Neural cell (in vitro differentiated cells): ENCODE measurements around the gene TSPAN9. TPM values are rescaled to one million over a fixed set of nuclear protein-coding genes. Genes with fewer than 3 reads are reported as not detected.

Source experiments
- H2AFZ ChIP-seq: fragments of 200-600, 300-800 bp; sonication (generic), shearing (Covaris generic); 2 replicates; pipeline ENCODE4 v1.6.0; 2014; ENCODE audit warnings: low read depth, mild to moderate bottlenecking, antibody characterized with exemption, low read length, moderate library complexity
- H3F3A ChIP-seq: fragments of 200-600 bp; shearing (Covaris generic); 2 replicates; pipeline ENCODE4 v1.6.1; 2016; ENCODE audit warnings: mild to moderate bottlenecking, moderate library complexity, mixed read lengths, antibody characterized with exemption, low read length; ENCODE audit not compliant: insufficient read depth, poor library complexity, severe bottlenecking
- H3K27ac ChIP-seq: fragments of 200-600, 300-800 bp; sonication (generic), shearing (Covaris generic); 2 replicates; pipeline ENCODE4 v1.5.1; 2014; ENCODE audit warnings: mild to moderate bottlenecking, low read length, moderate library complexity
- H3K27me3 ChIP-seq: fragments of 300-800, 200-600 bp; sonication (generic), shearing (Covaris generic); 2 replicates; pipeline ENCODE4 v1.6.0; 2014; ENCODE audit warnings: mild to moderate bottlenecking, low read depth, low read length, moderate library complexity; ENCODE audit not compliant: insufficient read depth
- H3K36me3 ChIP-seq: fragments of 300-800, 200-600 bp; sonication (generic), shearing (Covaris generic); 2 replicates; pipeline ENCODE4 v1.5.1; 2014; ENCODE audit warnings: mild to moderate bottlenecking, antibody characterized with exemption, low read length, moderate library complexity; ENCODE audit not compliant: insufficient read depth
- H3K4me2 ChIP-seq: fragments of 300-800, 200-600 bp; sonication (generic), shearing (Covaris generic); 2 replicates; pipeline ENCODE4 v1.6.0; 2014; ENCODE audit warnings: mild to moderate bottlenecking, low read length
- H3K4me3 ChIP-seq: fragments of 300-800, 200-600 bp; sonication (generic), shearing (Covaris generic); 2 replicates; pipeline ENCODE4 v1.5.1; 2014; ENCODE audit warnings: mild to moderate bottlenecking, low read length, moderate library complexity
- H3K79me2 ChIP-seq: fragments of 200-600 bp; shearing (Covaris generic); replicated peaks from 2 replicates; pipeline ENCODE4 v1.6.0; 2014; ENCODE audit warnings: mild to moderate bottlenecking, low read length, moderate library complexity; ENCODE audit not compliant: insufficient read depth
- H3K9ac ChIP-seq: fragments of 300-800, 200-600 bp; sonication (generic), shearing (Covaris generic); 2 replicates; pipeline ENCODE4 v1.6.1; 2016; ENCODE audit warnings: mild to moderate bottlenecking, low read length, mixed read lengths
- H3K9me2 ChIP-seq: fragments of 200-600 bp; shearing (Covaris generic); 2 replicates; pipeline ENCODE4 v1.6.1; 2016; ENCODE audit warnings: mild to moderate bottlenecking, low read length, mixed read lengths; ENCODE audit not compliant: insufficient read depth
- H3K9me3 ChIP-seq: fragments of 200-600, 300-800 bp; sonication (generic), shearing (Covaris generic); 2 replicates; pipeline ENCODE4 v1.6.1; 2016; ENCODE audit warnings: mild to moderate bottlenecking, mixed run types, low read length, moderate library complexity, mixed read lengths
- H4K20me1 ChIP-seq: fragments of 200-600 bp; shearing (Covaris generic); 2 replicates; pipeline ENCODE4 v1.6.1; 2016; ENCODE audit warnings: mild to moderate bottlenecking, mixed run types; ENCODE audit not compliant: insufficient read depth
- CTCF ChIP-seq: fragments of 450-650 bp; IDR thresholded peaks from 2 replicates; pipeline ENCODE4 v1.5.1; 2014; ENCODE audit warnings: antibody characterized with exemption, mild to moderate bottlenecking, moderate library complexity; ENCODE audit not compliant: poor library complexity, severe bottlenecking
- EP300 ChIP-seq: fragments of 450-650 bp; conservative IDR thresholded peaks from 2 replicates; pipeline ENCODE4 v1.6.1; 2014; ENCODE audit warnings: antibody characterized with exemption, mild to moderate bottlenecking, moderate library complexity; ENCODE audit not compliant: poor library complexity, severe bottlenecking
- EZH2 ChIP-seq: fragments of 200-600, 300-800 bp; shearing (Covaris generic), sonication (generic); IDR thresholded peaks from 2 replicates; pipeline ENCODE4 v1.6.1; 2014; ENCODE audit warnings: antibody characterized with exemption, low read length, borderline replicate concordance, mild to moderate bottlenecking; ENCODE audit not compliant: insufficient read depth, poor library complexity, severe bottlenecking
- MXI1 ChIP-seq: fragments of 450-650 bp; conservative IDR thresholded peaks from 2 replicates; pipeline ENCODE4 v1.6.1; 2014; ENCODE audit warnings: antibody characterized with exemption, mild to moderate bottlenecking; ENCODE audit not compliant: poor library complexity, severe bottlenecking
- POLR2AphosphoS5 ChIP-seq: IDR thresholded peaks from 2 replicates; pipeline ENCODE4 v1.6.1; 2012
- RAD21 ChIP-seq: fragments of 450-650 bp; conservative IDR thresholded peaks from 2 replicates; pipeline ENCODE4 v1.6.1; 2014; ENCODE audit warnings: antibody characterized with exemption, mild to moderate bottlenecking, moderate library complexity
- SMC3 ChIP-seq: fragments of 450-650 bp; conservative IDR thresholded peaks from 2 replicates; pipeline ENCODE4 v1.6.1; 2014; ENCODE audit warnings: antibody characterized with exemption, mild to moderate bottlenecking, moderate library complexity; ENCODE audit not compliant: poor library complexity
- TAF1 ChIP-seq: IDR thresholded peaks from 2 replicates; pipeline ENCODE4 v1.6.1; 2012; ENCODE audit warnings: low read depth
- polyA minus RNA-seq: library from RNA; depleted of rRNA, polyadenylated mRNA; stranded (reverse); fragments of >200 nt; gene quantifications from 2 replicates; pipeline ENCODE4 v1.2.3, GENCODE V29; 2014
- polyA plus RNA-seq: library from polyadenylated mRNA; depleted of rRNA; stranded (reverse); fragments of >200 nt; gene quantifications from 2 replicates; pipeline ENCODE4 v1.2.3, GENCODE V29; 2014
- TF ChIP-seq, protein P1 (sequence below): IDR thresholded peaks from 2 replicates; pipeline ENCODE4 v1.6.1; 2012; ENCODE audit warnings: borderline replicate concordance

TSPAN9 gene
- polyA plus RNA-seq (10.7 and 11.9 TPM in 2 replicates), polyA minus RNA-seq (16.4 and 21.4 TPM in 2 replicates)

GRCh38 chr12:3076730-3077571 is at the start of gene TSPAN9:
Gene TSPAN9 (plus strand): TSS chr12:3077379. CDS start chr12:3201194, 123,815 bp downstream.
- peak within 1 kb of the TSS; percentile 87 for H3K4me3 ChIP-seq
- TF ChIP-seq RAD21 (peak; percentile 11), EZH2 (no peak), CTCF (peak; percentile 15)
- no peak within 1 kb of the TSS for H3K27ac ChIP-seq
- H3F3A ChIP-seq, result no peaks in the 10 kb centered on the region
- no peaks in the 10 kb centered on the region for H3K36me3 ChIP-seq
- peak within 1 kb of the TSS; percentile 68 for H3K9ac ChIP-seq
- H2AFZ ChIP-seq, result peak within 1 kb of the TSS; percentile 93
- no peaks in the 10 kb centered on the region for H4K20me1 ChIP-seq
- H3K79me2 ChIP-seq, result no peaks in the 10 kb centered on the region
- no peaks in the 10 kb centered on the region for H3K9me2 ChIP-seq
- H3K9me3 ChIP-seq, result no peaks in the 10 kb centered on the region
- peak within 1 kb of the TSS; percentile 11 for H3K4me2 ChIP-seq
- no peaks in the 10 kb centered on the region for H3K27me3 ChIP-seq

- Histone ChIP-seq H3K79me2 (no peaks in the 10 kb centered on the region), H3K4me3 (no peak overlapping the region), H3F3A (no peaks in the 10 kb centered on the region), H3K36me3 (no peaks in the 10 kb centered on the region), H3K27ac (no peak overlapping the region), H3K9me2 (no peaks in the 10 kb centered on the region), H2AFZ (no peak overlapping the region), H3K27me3 (no peaks in the 10 kb centered on the region), H3K4me2 (no peak overlapping the region), H3K9me3 (no peaks in the 10 kb centered on the region), H4K20me1 (no peaks in the 10 kb centered on the region), H3K9ac (no peak overlapping the region)
- TF ChIP-seq EP300 (no peak), SMC3 (no peak), TAF1 (no peak), CTCF (no peak), MXI1 (no peak), POLR2AphosphoS5 (no peak), RAD21 (no peak), EZH2 (no peak)
- TF ChIP-seq, protein P1, sequence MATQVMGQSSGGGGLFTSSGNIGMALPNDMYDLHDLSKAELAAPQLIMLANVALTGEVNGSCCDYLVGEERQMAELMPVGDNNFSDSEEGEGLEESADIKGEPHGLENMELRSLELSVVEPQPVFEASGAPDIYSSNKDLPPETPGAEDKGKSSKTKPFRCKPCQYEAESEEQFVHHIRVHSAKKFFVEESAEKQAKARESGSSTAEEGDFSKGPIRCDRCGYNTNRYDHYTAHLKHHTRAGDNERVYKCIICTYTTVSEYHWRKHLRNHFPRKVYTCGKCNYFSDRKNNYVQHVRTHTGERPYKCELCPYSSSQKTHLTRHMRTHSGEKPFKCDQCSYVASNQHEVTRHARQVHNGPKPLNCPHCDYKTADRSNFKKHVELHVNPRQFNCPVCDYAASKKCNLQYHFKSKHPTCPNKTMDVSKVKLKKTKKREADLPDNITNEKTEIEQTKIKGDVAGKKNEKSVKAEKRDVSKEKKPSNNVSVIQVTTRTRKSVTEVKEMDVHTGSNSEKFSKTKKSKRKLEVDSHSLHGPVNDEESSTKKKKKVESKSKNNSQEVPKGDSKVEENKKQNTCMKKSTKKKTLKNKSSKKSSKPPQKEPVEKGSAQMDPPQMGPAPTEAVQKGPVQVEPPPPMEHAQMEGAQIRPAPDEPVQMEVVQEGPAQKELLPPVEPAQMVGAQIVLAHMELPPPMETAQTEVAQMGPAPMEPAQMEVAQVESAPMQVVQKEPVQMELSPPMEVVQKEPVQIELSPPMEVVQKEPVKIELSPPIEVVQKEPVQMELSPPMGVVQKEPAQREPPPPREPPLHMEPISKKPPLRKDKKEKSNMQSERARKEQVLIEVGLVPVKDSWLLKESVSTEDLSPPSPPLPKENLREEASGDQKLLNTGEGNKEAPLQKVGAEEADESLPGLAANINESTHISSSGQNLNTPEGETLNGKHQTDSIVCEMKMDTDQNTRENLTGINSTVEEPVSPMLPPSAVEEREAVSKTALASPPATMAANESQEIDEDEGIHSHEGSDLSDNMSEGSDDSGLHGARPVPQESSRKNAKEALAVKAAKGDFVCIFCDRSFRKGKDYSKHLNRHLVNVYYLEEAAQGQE, result no peak
These were observed 49.1 kb upstream of the TSPAN9 start for GRCh38 chr12:3028108-3028507.
